Measurements from ENCODE around the gene AGBL1.

- no peak for TF ChIP-seq POLR2AphosphoS5 (IDR thresholded peaks at IDR 0.05; ENCODE audit: low read depth)
- no peak for TF ChIP-seq CTCF (conservative IDR thresholded peaks at IDR 0.05; ENCODE audit: low read depth in 2 of 2)
- TF ChIP-seq REST (IDR thresholded peaks at IDR 0.05; ENCODE audit: unreplicated experiment): no peak
- no peak for TF ChIP-seq CREB1 (CRISPR knock-in tag; IDR thresholded peaks at IDR 0.05; ENCODE audit: low read depth)
- no peak for TF ChIP-seq EZH2phosphoT487 (IDR thresholded peaks at IDR 0.05; ENCODE audit: unreplicated experiment)
- no peak for TF ChIP-seq EZH2 (IDR thresholded peaks at IDR 0.05; ENCODE audit: low read depth, unreplicated experiment)
- no peak for TF ChIP-seq NANOG (IDR thresholded peaks at IDR 0.05; ENCODE audit: borderline replicate concordance)
- TF ChIP-seq STAT1 (IDR thresholded peaks at IDR 0.05; ENCODE audit: unreplicated experiment): no peak
- TF ChIP-seq ZNF114 (CRISPR knock-in tag; IDR thresholded peaks at IDR 0.05): no peak
- TF ChIP-seq ETS1 (IDR thresholded peaks at IDR 0.05): no peak
- TF ChIP-seq JUNB (IDR thresholded peaks at IDR 0.05; ENCODE audit: unreplicated experiment): no peak
- no peak for TF ChIP-seq ZNF331 (CRISPR knock-in tag; IDR thresholded peaks at IDR 0.05; ENCODE audit: low read depth)
- TF ChIP-seq ZNF462 (CRISPR knock-in tag; IDR thresholded peaks at IDR 0.05): no peak
Measured at GRCh38 chr15:86317384-86317740, 237.7 kb downstream of the AGBL1 start.

Measured in GM23338 (cell line).